HG02571 (cell line): Measurements from ENCODE around the gene BEX3.
"Not testable (repeated sequence)": the region's sequence is repeated elsewhere in the genome, so short reads cannot be mapped to it uniquely, and the experiment has no call there.

ENCODE experiments used
- ATAC-seq: cut with Tn5 transposase; IDR thresholded peaks from one replicate; pipeline ENCODE4 v1.9.1; 2021; ENCODE audit warnings: mild to moderate bottlenecking, moderate library complexity; ENCODE audit not compliant: unreplicated experiment

Gene BEX3

DNA sequence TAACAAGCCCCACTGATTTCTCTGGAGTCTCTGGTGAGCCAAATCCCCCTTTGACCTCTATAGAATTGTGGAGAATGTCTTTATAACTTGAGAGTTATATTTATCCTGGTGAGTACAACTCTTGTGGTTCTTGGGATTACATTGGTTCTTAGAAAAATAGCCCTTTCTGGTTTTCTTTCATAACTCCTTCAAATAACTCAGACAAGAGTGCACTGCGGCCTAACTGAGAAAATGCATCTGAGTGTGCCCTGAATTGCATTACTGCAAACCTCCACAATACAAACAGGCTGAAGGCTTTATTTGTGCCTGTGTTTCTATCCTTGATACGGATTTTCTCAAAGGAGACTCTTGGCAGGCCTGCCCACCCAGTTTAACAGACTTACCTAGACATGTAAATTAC is 2.7 kb downstream of the BEX3 start:
- no peak for ATAC-seq

DNA sequence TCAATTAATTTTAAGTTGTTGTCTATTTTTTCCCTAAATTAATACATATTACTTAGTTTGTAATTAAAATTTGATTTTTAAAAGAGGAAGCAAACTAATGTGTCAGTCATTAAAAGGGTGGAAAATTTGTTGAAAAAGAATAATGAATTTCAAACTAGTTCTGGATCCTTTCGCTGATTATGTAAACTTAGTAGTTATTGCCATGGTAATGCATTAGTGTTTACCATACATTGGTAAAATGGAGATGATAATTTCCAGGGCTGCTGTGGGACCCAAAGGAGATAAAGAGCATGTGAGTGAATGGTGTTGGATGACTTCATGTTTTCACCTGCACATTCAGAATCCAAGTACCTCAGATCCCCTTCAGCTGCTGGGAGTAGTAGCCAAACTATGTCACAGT is 6.5 kb downstream of the BEX3 start:
- ATAC-seq: no peak

DNA sequence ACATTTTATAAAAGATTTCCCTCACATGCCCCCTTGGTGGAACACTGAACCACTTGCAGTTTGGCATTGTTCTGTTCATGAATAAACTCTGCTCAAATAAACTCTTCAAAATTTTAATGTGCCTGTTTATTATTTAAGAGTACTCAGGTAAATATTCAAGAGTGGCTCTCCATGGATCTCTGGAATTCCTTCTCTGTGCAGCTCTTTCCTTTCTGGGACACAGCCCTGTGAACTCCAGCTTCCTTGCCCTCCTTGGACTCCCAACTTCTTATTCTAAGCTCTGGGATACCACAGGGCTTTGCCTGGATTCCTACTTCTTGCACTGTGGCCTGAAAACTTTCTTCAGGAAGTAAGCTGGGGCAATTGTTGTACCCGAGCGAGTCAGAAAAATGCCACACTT is 8.3 kb downstream of the BEX3 start:
- no peak for ATAC-seq

DNA sequence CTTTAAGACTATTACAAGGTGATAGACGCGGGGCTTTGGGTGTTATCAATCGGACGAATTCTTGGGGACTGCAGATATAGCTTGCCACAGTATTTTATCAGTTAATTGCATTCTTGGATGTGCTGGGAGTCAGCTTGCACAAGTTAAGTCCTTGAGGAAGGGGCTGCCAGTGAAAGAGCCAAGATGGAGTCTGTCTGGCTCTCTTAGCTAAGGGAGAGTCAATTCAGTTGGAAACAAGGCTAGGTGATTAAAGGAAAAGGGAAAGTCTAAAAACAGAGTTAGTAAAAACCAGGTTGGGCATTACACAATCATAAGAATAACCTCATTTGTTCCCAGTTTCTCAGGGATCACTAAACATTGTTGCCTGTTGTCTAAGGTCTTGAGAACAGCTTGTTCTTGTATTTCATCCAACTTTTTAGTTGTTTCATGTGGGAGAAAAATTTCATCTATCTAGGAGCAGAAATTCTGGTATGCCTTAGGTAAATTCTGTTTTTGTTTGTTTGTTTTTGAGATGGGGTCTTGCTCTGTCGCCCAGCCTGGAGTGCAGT is 9.0 kb downstream of the BEX3 start:
- not testable (repeated sequence) for ATAC-seq

DNA sequence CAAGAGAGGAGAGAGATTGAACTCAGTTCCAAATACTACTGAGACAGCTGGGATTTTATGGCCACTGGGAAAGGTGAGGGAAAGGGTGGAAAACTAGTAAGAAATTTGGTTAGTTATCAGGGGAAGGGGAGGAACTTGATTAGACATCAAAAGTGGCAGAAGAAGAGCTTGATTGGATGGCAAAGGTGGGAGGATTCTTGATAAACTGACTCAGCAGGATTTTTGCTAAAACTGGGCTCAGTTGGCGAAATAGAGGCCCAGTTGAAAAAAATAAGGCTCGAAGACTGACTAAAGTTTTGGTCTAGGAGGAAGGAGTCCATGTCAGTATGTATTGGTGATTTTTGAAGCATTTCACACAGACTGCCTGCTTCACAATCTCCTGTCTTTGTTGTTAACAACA is 10.0 kb downstream of the BEX3 start:
- ATAC-seq: no peak

DNA sequence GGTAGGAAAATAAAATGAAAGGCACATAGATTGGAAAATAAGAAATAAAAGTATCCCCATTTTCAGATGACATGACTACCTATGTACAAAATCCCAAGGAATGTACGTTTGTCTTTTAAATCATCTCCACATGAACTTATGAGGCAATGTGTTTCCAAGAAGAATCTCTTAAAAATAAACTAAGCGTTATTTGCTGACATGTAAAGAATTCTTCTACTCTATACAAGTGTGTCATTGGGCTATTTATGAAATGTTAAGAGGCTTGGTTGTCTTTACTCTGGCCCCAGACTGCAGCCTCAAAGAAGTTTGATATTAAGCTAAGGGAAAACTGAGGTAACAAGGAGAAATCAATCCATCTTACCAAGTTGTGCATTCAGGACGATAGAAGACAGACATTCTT is 17.1 kb downstream of the BEX3 start:
- ATAC-seq: no peak

DNA sequence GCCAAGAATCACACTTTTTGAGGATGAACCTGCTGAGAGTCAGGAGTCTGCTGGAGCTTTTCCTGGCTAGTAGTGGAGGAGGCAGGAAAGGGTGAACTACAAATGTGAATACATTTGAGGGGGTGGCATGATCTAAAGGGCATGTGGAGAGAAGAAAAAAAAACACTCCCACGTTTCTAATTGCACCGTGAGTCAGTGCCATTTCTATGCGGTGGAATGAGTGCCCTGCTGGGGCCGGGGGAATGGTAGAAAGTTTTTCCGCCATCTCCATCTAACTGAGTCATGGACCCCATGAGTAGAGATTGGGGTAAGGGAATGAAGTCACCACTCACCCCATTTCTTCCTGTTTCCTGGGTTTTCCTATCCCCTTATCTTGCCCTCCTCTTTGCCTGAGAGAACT is 19.8 kb downstream of the BEX3 start:
- ATAC-seq: no peak

DNA sequence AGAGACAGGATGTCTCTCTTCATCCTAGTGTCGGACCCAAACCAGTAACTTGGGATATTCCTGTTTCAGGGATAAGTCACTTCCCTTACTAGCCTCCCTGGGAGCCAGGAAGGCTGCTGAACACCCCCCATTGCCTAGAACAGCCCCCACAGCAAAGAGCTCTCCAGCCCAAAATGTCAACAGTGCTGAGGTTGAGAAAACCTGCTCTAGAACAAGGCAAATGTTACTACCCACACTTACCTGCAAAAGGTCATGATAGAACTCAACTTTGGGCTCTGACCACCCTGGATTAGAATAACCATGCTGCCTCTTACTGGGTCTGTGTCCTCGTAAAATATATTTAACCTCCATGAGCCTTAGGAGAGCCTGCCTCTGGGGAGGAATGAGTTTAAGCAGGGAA is 20.3 kb downstream of the BEX3 start:
- no peak for ATAC-seq

DNA sequence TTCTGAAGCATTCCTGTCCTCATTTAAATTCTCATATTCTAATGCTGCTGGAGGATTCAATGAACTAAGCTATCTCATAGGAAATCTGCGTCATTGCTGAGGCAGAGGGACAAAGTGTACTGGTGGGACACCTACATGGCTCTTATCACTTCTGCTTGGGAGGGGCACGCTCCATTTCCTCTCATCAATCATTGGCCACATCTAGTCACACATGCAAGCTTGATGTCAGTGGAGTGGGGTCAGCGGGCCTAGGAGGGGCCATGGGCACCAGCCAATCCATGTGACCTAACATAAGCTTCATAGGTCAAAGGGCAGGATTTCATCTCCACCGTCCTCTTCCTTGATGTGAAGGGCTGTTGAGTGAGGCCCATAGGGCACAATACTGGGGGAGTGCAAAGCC is 21.4 kb downstream of the BEX3 start:
- no peak for ATAC-seq

DNA sequence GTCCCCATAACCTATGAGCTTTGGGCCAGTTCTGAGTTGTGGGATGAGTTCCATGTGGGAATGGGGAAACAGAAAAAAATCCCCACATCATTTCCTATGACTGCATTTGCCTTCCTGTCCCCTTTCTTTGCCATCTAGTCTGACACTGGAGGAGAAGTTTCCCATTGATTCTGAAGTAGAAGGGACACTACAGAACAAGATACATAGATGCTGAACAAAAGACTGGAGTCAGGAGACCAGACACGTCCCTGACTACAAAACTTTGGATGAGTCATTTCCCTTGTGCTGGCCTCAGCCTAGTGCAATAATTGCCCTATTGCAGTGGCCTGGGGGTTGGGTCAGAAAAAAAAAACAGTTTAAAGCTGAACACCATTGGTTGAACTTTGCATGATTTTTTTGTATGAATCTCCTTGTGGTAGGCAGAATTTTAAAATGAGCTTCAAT is 22.1 kb downstream of the BEX3 start:
- ATAC-seq: no peak

DNA sequence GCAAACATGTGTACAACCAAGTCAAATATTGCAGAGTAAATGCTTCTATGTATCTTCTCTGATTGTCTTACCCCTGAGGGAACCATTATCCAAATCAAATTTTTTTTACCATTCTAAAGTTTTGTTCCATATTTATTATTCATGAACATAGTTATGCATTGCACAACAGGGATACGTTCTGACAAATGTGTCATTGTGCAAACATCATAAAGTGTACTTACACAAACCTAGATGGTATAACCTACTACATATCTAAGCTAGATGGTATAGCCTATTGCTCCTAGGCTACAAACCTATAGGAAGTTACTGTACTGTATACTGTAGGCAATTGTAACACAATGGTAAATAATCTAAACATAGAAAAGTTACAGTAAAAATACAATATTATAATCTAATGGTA is 23.4 kb downstream of the BEX3 start:
- ATAC-seq: no peak

DNA sequence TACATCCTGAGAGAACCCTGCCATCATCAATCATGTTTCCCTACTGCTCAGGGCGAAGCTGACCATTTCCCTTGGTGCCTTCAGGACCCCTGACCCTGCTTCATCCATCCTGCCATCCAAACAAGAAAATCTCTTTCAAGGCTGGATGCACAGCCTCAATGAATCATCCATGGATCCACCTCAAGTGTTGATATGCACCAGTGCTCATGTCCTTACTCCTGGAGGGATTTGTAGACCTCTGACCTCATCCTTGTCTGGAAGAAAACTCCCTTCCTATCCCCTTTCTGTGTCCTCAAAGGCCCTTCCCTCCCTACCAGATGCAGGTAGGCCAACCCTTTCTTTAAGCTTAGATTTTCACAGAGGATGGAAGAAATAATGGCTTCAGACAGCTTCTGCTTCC is 24.6 kb downstream of the BEX3 start:
- no peak for ATAC-seq

DNA sequence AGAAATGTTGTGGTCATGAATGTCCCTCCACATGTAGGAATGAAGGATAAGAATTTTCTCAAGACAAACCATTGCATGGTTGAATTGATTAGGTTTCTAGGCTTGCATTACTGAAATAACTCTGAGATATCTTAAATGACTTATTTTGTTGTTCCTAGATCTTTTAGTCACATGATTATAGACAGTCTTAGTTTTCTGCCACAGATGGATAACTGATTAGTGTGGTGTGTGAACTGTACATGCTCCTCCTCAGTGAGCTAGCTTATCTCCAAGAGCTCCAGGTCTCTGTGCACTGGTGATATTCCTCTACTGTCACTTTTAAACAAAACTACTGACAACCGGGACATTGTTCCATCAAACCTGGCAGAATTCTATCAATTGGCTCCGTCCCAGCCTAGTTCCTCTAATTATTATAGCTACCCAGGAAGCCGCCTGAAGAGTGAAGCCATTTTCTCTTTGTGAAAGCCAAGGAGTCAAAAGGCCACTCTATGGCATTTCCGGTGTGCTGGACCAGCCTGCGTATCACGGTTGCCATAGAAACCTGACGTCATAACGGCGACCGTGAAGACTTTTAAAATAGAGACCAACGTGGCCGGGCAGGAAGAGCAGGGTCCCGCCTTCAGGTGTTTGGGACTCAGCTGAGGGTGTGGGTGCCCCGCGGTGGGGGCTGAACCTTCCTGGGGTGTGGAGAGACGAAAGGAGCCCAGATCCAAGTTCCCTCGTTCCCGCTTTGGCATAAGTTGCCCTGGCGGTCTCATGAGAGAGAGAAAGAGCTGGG is 28.1 kb downstream of the BEX3 start:
- peak; percentile 97 for ATAC-seq

DNA sequence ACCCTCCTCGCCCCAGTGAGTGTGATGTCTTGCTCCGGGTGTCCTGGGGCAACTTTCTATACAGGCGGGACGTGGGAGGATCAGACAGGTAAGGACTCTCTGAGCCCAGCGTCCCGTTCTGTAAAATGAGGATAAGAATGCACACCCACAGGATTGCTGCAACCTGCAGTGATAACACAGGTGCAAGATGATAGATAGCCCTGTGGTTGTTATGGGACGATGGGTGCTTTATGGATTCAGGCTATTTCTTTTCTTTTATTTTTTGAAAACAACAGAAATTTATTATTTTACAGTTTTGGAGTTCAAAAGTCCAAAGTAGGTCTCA is 28.6 kb downstream of the BEX3 start:
- peak; percentile 29 for ATAC-seq

DNA sequence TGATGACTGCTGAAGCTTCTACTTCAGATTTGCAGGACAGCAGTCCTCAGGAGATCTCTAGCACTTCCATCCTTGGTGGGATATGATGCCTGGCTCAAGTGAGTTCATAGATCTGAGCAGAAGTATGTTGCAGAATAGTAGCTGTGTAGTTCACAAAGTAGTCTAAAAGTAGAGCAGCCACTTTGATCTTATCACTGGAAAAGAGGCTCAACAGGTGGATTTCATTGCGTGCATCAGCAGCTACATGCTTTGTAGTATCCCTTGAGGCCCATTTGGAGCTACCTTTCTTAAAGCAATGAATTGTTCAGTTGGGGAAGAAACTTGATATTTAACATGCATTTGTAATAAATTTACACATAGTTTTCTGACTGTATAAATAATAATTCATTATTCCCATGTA is 29.9 kb downstream of the BEX3 start:
- no peak for ATAC-seq

DNA sequence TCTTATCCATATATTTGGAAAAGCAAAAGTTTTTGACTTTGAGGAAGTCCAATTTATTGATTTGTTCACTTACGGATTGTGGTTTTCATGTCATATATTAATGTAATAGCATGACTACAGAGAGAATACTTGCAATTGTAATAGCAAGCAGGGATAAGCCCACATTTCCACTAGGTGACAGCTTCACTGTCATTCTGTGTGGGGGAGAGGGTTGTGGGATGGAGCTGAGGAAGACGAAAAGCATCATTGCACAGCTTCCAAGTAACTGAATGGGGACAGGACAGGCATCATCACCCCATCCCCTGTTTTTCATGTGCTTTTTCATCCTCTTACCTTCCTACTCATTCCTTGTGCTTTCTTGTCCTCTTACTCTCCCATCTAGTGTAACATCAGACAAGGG is 31.4 kb downstream of the BEX3 start:
- no peak for ATAC-seq

DNA sequence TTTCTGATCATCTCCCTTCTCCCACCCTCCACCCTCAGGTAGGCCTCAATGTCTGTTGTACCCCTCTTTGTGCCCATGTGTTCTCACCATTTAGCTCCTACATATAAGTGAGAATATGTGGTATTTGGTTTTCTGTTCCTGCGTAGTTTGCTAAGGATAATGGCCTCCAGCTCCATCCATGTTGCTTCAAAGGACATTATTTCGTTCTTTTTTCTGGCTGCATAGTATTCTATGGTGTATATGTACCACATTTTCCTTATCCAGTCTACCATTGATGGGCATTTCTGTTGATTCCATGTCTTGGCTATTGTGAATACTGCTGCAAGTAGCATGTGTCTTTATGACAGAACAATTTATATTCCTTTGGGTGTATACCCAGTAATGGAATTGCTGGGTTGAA is 35.4 kb downstream of the BEX3 start:
- ATAC-seq: not testable (repeated sequence)

DNA sequence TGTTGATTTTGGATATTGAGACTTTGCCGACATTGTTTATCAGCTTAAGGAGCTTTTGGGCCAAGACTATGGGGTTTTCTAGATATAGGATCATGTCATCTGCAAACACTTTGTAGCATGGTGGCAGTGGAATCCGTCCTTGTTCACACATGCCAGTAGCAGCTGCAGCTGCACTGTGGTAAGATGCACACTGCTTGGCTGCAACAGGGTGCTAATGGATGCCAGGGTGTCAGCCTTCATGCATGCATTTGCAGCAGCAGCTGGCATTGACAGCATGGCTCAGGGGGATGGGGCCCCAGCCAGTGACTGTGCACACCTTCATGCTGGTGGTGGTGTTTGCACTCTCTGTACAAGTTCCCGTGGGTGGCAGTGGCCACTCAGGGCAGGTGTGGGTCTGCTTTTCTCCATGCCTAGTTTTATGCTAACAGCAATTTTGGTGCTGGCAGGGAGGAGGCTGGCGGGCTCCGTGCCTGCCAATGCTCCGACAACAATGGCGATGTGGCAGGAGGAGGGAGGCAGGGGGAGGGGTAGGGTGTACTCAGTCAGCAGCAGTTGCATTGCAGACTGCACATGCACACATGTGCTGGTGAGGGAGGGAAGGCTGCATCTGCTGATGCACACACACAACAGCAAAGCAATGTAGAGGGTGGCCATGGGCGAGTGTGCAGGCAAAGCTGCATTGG is 37.5 kb downstream of the BEX3 start:
- no peak for ATAC-seq

DNA sequence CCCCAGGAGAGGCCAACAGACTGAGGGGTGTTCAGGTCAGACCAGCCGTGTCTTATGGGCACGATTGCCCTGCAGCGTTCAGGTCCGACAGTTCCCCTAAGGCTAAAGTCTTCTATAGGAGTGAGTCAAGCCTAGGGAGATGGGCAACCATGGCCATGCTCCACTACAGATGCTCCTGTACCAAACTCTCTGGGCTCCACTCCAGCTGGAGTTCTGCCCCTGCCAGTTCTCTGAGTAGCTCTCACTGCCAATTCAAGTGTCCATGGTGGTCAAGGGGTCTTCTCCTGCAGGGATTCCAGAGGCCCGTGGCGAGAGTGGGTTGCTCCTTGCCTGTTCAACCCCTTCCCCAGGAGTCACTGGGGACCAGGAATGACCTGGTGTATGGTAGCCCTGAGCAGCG is 38.2 kb downstream of the BEX3 start:
- ATAC-seq: no peak

DNA sequence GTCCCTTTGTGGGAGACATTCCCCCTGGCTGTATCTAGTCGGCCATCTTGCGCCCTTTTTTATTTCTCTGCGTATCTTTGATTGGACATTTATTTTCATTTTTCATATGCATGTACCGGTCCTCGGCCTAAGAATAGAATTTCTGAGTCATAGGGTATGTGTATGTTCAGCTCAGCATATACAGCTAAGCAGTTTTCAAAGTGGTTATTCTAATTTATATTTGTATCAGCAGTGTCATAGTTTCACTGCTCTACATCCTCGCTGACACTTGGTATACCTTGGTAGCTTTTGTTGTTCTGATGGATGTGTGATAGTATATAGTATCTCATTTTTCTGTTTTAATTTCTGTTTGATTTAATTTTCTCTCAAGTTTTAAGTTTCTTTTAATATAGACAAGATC is 38.7 kb downstream of the BEX3 start:
- ATAC-seq: no peak

DNA sequence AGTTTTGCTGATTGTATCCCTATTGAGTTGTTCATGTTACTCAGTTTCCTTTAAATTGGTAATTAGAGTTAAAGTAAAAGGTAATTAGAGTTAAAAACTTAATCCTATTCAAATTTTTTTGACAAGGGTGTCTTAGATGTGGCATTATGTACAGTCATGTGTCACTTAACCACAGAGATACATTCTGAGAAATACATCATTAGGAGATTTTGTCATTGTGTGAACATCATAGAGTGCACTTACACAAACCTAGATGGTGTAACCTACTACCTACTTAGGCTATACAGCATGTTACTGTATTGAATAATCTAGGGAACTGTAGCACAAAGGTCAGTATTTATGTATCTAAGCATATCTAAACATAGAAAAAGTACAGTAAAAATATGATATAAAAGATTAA is 39.2 kb downstream of the BEX3 start:
- ATAC-seq: no peak

DNA sequence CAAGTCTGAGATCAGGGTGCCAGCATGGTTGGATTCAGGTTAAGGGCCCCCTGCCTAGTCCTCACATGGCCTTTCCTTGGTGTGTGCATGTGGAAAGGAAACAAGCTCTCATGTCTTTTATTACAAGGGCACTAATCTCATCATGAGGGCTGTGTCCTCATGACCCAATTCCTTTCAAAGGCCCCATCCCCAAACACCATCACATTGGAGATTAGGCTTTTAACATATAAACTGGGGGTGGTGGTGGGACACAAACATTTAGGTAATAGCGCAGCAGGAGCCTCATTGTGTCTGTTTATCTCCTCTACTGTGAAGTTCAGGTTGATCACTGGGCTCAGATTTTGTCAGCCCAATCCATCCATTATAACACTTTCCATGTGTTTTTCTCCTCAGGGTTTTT is 41.0 kb downstream of the BEX3 start:
- ATAC-seq: no peak

DNA sequence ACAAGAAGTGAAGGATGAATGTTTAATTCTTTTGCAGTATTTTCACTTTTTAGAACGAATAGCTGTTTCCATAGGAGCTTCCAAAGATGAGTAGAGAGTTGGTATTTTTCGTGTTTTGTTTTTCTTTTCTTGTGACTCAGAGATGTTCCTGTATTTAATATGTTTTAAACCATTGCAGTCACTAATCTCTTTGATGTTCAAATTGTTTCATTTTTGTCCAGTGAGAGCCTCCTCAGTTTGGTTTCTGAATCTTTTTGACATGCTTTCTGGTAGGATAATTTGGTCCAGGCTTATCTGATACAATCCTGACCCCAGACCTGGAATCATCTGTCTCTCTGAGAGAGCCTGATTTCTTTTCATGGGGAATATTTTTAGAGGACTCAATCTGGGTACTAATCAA is 41.6 kb downstream of the BEX3 start:
- no peak for ATAC-seq
